GM19455 (cell line): Measurements from ENCODE around the gene ZCCHC24.

Source experiments
- ATAC-seq: cut with Tn5 transposase; IDR thresholded peaks from one replicate; pipeline ENCODE4 v1.9.1; 2021; ENCODE audit not compliant: unreplicated experiment

ZCCHC24 gene

GRCh38 chr10:79472951-79473350, 27.5 kb upstream of the ZCCHC24 start:
- ATAC-seq = no peak

GRCh38 chr10:79472449-79472848, 27.0 kb upstream of the ZCCHC24 start:
- no peak for ATAC-seq

- ATAC-seq = no peak
These were observed 26.4 kb upstream of the ZCCHC24 start for GRCh38 chr10:79471776-79472175.

GRCh38 chr10:79470096-79470495, 24.7 kb upstream of the ZCCHC24 start:
- no peak for ATAC-seq

- ATAC-seq = no peak
These were observed 23.6 kb upstream of the ZCCHC24 start for GRCh38 chr10:79468841-79469585.

GRCh38 chr10:79468015-79468560, 22.7 kb upstream of the ZCCHC24 start:
- ATAC-seq = no peak

GRCh38 chr10:79465341-79465740, 19.9 kb upstream of the ZCCHC24 start:
- no peak for ATAC-seq

GRCh38 chr10:79463578-79464496, 18.4 kb upstream of the ZCCHC24 start:
- ATAC-seq = no peak

- ATAC-seq = no peak
These were observed 15.3 kb upstream of the ZCCHC24 start for GRCh38 chr10:79460687-79461086.

- ATAC-seq = no peak
These were observed 13.8 kb upstream of the ZCCHC24 start for GRCh38 chr10:79459243-79459642.

GRCh38 chr10:79458483-79458882, 13.1 kb upstream of the ZCCHC24 start:
- ATAC-seq = no peak

GRCh38 chr10:79457256-79457785, 11.9 kb upstream of the ZCCHC24 start:
- no peak for ATAC-seq

GRCh38 chr10:79454259-79454658, 8.8 kb upstream of the ZCCHC24 start:
- ATAC-seq = no peak

GRCh38 chr10:79453392-79453791, 8.0 kb upstream of the ZCCHC24 start:
- no peak for ATAC-seq

GRCh38 chr10:79452174-79452611, 6.8 kb upstream of the ZCCHC24 start:
- ATAC-seq = no peak

GRCh38 chr10:79451046-79451699, 5.7 kb upstream of the ZCCHC24 start:
- no peak for ATAC-seq

- ATAC-seq = no peak
These were observed 4.0 kb upstream of the ZCCHC24 start for GRCh38 chr10:79449181-79450146.

GRCh38 chr10:79448732-79449049, 3.3 kb upstream of the ZCCHC24 start:
- ATAC-seq = no peak

- ATAC-seq = no peak
These were observed 2.7 kb upstream of the ZCCHC24 start for GRCh38 chr10:79447911-79448731.
